IPS DF 6.9 (cell line): ENCODE results near the gene MRPL14.

Experiments used
- DNase-seq: peaks from one replicate; pipeline ENCODE4 v3.0.0-alpha.2; 2013; ENCODE audit warnings: low read depth, low spot score
- H3K27ac ChIP-seq: one replicate; pipeline ENCODE4 v1.5.1; 2013; ENCODE audit warnings: low read length, control low read depth
- H3K27me3 ChIP-seq: 2 replicates; pipeline ENCODE4 v1.6.1; 2013; ENCODE audit warnings: mild to moderate bottlenecking, low read length; ENCODE audit not compliant: control insufficient read depth, insufficient read depth
- H3K36me3 ChIP-seq: 2 replicates; pipeline ENCODE4 v1.6.1; 2013; ENCODE audit warnings: low read length; ENCODE audit not compliant: control insufficient read depth, insufficient read depth
- H3K4me1 ChIP-seq: 2 replicates; pipeline ENCODE4 v1.6.1; 2013; ENCODE audit warnings: low read length; ENCODE audit not compliant: control insufficient read depth, insufficient read depth
- H3K4me3 ChIP-seq: 2 replicates; pipeline ENCODE4 v1.5.1; 2013; ENCODE audit warnings: mild to moderate bottlenecking, low read length
- H3K9me3 ChIP-seq: 2 replicates; pipeline ENCODE4 v1.6.1; 2013; ENCODE audit warnings: low read length, inconsistent platforms; ENCODE audit not compliant: control insufficient read depth, insufficient read depth
- WGBS: extraction: QIAGEN DNeasy Blood & Tissue Kit; methylation state at CpG from one replicate; pipeline ENCODE4 v1.1.7; 2013; ENCODE audit warnings: mixed read lengths, missing lambda C conversion rate; ENCODE audit not compliant: insufficient read length, insufficient coverage; 5-methylcytosine and 5-hydroxymethylcytosine counted together

The MRPL14 gene

DNA sequence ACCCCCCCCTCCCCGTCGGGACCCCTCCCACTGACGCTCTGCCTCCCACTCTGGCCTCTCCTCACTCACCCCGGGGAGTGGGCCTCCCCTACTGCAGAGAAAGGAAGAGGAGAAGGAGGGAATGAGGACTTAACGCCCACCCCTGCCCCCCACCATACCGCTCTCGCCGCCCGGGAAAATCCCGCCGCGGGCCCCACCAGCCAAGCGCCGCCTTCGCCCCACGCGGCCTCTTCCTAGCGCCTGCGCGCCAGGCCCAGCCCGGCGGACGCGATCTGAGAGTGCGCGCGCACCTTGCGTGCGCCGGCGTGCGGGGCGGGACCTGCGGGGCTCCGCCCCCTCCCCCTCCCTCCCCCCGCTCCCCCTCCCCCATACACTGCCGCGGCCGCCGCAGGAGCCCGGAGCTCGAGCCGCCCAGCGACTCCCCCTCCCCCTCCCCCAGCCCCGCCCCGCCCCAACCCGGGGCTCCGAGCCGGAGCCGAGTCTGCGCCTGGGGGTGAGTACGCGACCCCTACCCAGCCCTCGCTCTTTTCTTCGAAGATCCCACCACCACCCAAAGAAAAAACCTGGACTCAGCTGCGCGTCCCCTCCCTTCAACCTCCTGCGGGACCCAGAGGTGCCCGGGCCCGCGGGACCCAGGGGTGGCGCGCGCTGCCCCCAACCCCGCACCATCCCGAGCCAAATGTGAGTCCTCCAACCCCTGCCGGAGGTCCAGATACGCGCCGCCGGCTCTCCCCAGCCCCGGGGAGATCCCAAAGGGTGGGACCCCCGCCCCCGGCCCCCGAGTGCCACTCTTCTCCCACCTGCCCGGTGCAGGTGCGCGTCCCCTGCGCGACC, at the start of gene MRPL14, which contains the start of gene TMEM63B:
MRPL14 (minus strand) TSS at position 267 of the 834 bp plus-strand sequence. CDS start 10,841 bp downstream, outside the sequence.
TMEM63B (plus strand) TSS at position 369 of the 834 bp plus-strand sequence. CDS start 7,031 bp downstream, outside the sequence.
- no peaks in the 10 kb centered on the region for H3K9me3 ChIP-seq
- H3K27ac ChIP-seq: no peak within 1 kb of the TSS
- no peaks in the 10 kb centered on the region for H3K27me3 ChIP-seq
- H3K36me3 ChIP-seq: no peaks in the 10 kb centered on the region
- DNase-seq: peak; percentile 66
- peak within 1 kb of the TSS; percentile 78 for H3K4me3 ChIP-seq
- no CpG with 5 or more reads among the region's 80 CpGs for WGBS
- H3K4me1 ChIP-seq: peaks cover 5% of the 10 kb centered on the region

- Histone ChIP-seq H3K27ac (no peak overlapping the region), H3K27me3 (no peaks in the 10 kb centered on the region), H3K4me3 (no peak overlapping the region), H3K36me3 (no peaks in the 10 kb centered on the region; the same call in 1 of the 2 replicates), H3K4me1 (peaks cover 6% of the 10 kb centered on the region), H3K9me3 (no peaks in the 10 kb centered on the region)
- WGBS: no CpG with 5 or more reads among the region's 15 CpGs
- DNase-seq: no peak
Measured at GRCh38 chr6:44176130-44176761, 49.0 kb upstream of the MRPL14 start.

DNA sequence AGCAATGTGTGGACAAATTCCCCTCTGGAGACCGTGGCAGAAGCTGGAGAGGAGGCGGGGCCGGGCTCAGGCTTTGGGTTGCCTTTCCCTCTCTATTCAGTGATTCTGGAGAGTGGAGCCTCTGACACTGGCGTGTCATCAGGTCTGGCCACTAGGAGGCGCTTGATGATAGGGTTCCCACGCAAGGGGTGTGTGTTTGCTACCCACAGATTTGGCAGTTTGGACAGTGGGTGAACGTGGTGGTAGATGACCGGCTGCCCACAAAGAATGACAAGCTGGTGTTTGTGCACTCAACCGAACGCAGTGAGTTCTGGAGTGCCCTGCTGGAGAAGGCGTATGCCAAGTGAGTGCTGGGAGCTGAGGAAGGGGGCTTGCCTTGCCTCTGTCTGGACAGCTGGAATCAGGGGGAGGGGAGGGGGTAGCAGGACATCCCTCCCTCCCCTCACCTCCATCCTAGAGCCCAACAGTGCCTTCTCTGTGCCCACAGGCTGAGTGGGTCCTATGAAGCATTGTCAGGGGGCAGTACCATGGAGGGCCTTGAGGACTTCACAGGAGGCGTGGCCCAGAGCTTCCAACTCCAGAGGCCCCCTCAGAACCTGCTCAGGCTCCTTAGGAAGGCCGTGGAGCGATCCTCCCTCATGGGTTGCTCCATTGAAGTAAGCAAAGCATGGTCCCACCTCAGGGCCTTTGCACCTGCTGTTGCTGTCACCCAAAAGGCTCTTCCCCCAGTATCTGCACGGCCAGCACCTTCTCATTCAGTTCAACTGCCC, 45.7 kb upstream of the MRPL14 start:
- Histone ChIP-seq H3K36me3 (no peaks in the 10 kb centered on the region), H3K4me1 (peaks cover 6% of the 10 kb centered on the region), H3K27ac (no peak overlapping the region), H3K4me3 (no peak overlapping the region), H3K27me3 (no peaks in the 10 kb centered on the region), H3K9me3 (no peaks in the 10 kb centered on the region)
- peak; percentile 27 for DNase-seq
- WGBS: no CpG with 5 or more reads among the region's 15 CpGs

DNA sequence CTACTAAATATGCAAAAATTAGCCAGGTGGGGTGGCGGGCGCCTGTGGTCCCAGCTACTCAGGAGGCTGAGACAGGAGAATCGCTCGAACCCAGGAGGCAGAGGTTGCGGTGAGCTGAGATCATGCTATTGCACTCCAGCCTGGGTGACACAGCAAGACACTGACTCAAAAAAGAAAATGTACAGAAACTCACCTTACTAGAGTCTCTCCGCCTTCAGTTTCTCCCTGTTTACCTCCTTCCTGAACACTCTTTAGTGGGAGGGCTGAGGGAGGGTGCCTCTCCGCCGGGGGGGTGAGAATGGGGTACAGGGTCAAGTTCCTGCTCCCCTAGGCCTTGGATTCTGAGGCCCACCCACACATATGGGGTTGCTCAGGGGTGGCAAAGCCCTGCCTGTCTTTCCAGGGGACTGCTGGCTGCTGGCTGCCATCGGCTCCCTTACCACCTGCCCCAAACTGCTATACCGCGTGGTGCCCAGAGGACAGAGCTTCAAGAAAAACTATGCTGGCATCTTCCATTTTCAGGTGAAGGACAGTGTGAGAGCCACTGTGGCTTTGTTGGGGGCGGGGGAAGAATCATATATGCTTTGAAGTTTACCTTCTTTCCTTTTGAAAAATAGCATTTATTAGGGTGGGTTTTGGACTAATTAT, 44.8 kb upstream of the MRPL14 start:
- peaks cover 6% of the 10 kb centered on the region for H3K4me1 ChIP-seq
- H3K9me3 ChIP-seq: no peaks in the 10 kb centered on the region
- H3K4me3 ChIP-seq: no peak overlapping the region
- H3K36me3 ChIP-seq: no peaks in the 10 kb centered on the region
- H3K27ac ChIP-seq: no peak overlapping the region
- no peaks in the 10 kb centered on the region for H3K27me3 ChIP-seq
- no peak for DNase-seq
- no CpG with 5 or more reads among the region's 12 CpGs for WGBS

DNA sequence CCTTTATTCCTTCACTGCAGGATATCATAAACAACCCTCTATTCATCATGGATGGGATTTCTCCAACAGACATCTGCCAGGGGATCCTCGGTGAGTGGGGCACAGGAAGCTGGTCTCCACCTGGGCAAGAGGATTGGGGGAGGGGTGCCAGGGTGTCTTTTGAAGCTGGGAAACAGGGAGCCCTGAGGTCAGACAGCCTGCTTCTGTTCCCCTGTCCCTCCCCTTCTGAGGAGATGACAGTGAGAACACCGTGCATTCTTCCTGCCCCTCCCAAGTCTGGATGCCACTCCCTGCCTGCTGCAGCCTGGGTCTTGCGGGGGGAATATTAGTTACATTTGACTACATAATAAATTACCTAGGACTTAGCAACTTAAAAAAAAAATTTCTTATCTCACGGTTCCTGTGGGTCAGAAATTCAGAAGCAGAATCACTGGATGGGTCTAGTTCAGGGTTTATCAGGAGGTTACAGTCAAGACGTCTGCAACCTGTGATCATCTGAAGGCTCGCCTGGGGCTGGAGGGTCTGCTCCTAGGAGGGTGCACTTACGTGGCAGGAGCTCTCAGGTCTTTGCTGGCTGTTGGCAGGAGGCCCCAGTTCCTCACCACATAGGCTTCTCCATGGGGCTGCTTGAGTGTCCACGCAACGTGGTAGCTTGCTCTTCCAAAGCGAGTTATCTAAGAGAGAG, 42.8 kb upstream of the MRPL14 start:
- WGBS: no CpG with 5 or more reads among the region's 10 CpGs
- no peaks in the 10 kb centered on the region for H3K27me3 ChIP-seq
- H3K4me1 ChIP-seq: peaks cover 11% of the 10 kb centered on the region; the same call in 1 of the 2 replicates

GRCh38 chr6:44169154-44169553, 41.9 kb upstream of the MRPL14 start:
- Histone ChIP-seq H3K4me3 (no peak overlapping the region), H3K4me1 (peaks cover 13% of the 10 kb centered on the region), H3K27me3 (no peaks in the 10 kb centered on the region), H3K36me3 (no peaks in the 10 kb centered on the region), H3K9me3 (no peaks in the 10 kb centered on the region), H3K27ac (no peak overlapping the region)
- DNase-seq: no peak
- WGBS: no CpG with 5 or more reads among the region's 9 CpGs

More for the DNA sequence above, 42.8 kb upstream of the MRPL14 start:
- H3K36me3 ChIP-seq: no peaks in the 10 kb centered on the region
- DNase-seq: no peak
- H3K4me3 ChIP-seq: no peak overlapping the region
- no peaks in the 10 kb centered on the region for H3K9me3 ChIP-seq
- no peak overlapping the region for H3K27ac ChIP-seq

DNA sequence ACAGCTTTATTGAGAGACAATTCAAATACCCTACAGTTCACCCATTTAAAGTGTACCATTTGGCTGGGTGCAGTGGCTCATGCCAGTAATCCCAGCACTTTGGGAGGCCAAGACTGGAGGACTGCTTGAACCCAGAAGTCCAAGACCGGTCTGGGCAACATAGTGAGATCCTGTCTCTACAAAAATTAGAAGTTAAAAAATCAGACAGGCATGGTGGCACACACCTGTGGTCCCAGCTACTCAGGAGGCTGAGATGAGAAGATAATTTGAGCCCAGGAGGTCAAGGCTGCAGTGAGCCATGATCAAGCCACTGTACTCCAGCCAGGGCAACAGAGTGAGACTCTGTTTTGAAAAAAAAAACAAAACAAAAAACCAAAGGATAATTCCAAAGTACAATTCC, 40.3 kb upstream of the MRPL14 start:
- no CpG with 5 or more reads among the region's 1 CpG for WGBS
- Histone ChIP-seq H3K36me3 (no peaks in the 10 kb centered on the region), H3K9me3 (no peaks in the 10 kb centered on the region), H3K4me1 (peaks cover 11% of the 10 kb centered on the region), H3K27me3 (no peaks in the 10 kb centered on the region), H3K27ac (no peak overlapping the region), H3K4me3 (no peak overlapping the region)
- no peak for DNase-seq

GRCh38 chr6:44166591-44167184, 39.4 kb upstream of the MRPL14 start:
- H3K9me3 ChIP-seq: no peaks in the 10 kb centered on the region
- H3K36me3 ChIP-seq: no peaks in the 10 kb centered on the region
- peak; percentile 37 for DNase-seq
- no peak overlapping the region for H3K4me3 ChIP-seq
- no peaks in the 10 kb centered on the region for H3K27me3 ChIP-seq
- H3K4me1 ChIP-seq: peaks cover 11% of the 10 kb centered on the region
- WGBS: no CpG with 5 or more reads among the region's 16 CpGs
- H3K27ac ChIP-seq: no peak overlapping the region

DNA sequence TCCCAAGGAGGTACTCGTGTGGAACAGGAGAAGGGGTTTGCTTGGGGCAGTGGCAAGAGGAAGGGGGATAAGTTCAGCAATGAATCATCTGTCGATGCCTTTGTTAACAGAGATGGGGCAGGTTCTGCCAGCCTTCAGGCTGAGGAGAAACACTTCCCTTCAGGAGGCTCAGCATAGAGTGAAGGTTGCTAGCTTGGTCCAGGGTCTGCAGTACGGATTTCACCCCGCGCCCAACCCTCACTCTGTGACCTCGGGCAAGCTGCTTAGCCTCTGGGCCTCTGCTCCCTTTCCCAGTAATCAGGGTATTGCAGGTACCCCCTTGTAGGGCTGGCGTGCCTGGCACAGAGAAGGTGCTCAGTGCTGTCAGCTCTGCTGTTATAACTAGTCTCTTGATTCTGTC, 38.9 kb upstream of the MRPL14 start:
- H3K9me3 ChIP-seq: no peaks in the 10 kb centered on the region
- no peaks in the 10 kb centered on the region for H3K27me3 ChIP-seq
- H3K27ac ChIP-seq: no peak overlapping the region
- DNase-seq: no peak
- no peaks in the 10 kb centered on the region for H3K36me3 ChIP-seq
- no CpG with 5 or more reads among the region's 7 CpGs for WGBS
- no peak overlapping the region for H3K4me3 ChIP-seq
- H3K4me1 ChIP-seq: peaks cover 11% of the 10 kb centered on the region
